Neural cell (in vitro differentiated cells): ENCODE data around the gene IL6ST. TPM values are rescaled to one million over a fixed set of nuclear protein-coding genes. Genes with fewer than 3 reads are reported as not detected.

Experiments used
- H2AFZ ChIP-seq: fragments of 200-600, 300-800 bp; sonication (generic), shearing (Covaris generic); 2 replicates; pipeline ENCODE4 v1.6.0; 2014; ENCODE audit warnings: low read depth, mild to moderate bottlenecking, antibody characterized with exemption, low read length, moderate library complexity
- H3F3A ChIP-seq: fragments of 200-600 bp; shearing (Covaris generic); 2 replicates; pipeline ENCODE4 v1.6.1; 2016; ENCODE audit warnings: mild to moderate bottlenecking, moderate library complexity, mixed read lengths, antibody characterized with exemption, low read length; ENCODE audit not compliant: insufficient read depth, poor library complexity, severe bottlenecking
- H3K27ac ChIP-seq: fragments of 200-600, 300-800 bp; sonication (generic), shearing (Covaris generic); 2 replicates; pipeline ENCODE4 v1.5.1; 2014; ENCODE audit warnings: mild to moderate bottlenecking, low read length, moderate library complexity
- H3K27me3 ChIP-seq: fragments of 300-800, 200-600 bp; sonication (generic), shearing (Covaris generic); 2 replicates; pipeline ENCODE4 v1.6.0; 2014; ENCODE audit warnings: mild to moderate bottlenecking, low read depth, low read length, moderate library complexity; ENCODE audit not compliant: insufficient read depth
- H3K36me3 ChIP-seq: fragments of 300-800, 200-600 bp; sonication (generic), shearing (Covaris generic); 2 replicates; pipeline ENCODE4 v1.5.1; 2014; ENCODE audit warnings: mild to moderate bottlenecking, antibody characterized with exemption, low read length, moderate library complexity; ENCODE audit not compliant: insufficient read depth
- H3K4me2 ChIP-seq: fragments of 300-800, 200-600 bp; sonication (generic), shearing (Covaris generic); 2 replicates; pipeline ENCODE4 v1.6.0; 2014; ENCODE audit warnings: mild to moderate bottlenecking, low read length
- H3K4me3 ChIP-seq: fragments of 300-800, 200-600 bp; sonication (generic), shearing (Covaris generic); 2 replicates; pipeline ENCODE4 v1.5.1; 2014; ENCODE audit warnings: mild to moderate bottlenecking, low read length, moderate library complexity
- H3K79me2 ChIP-seq: fragments of 200-600 bp; shearing (Covaris generic); replicated peaks from 2 replicates; pipeline ENCODE4 v1.6.0; 2014; ENCODE audit warnings: mild to moderate bottlenecking, low read length, moderate library complexity; ENCODE audit not compliant: insufficient read depth
- H3K9ac ChIP-seq: fragments of 300-800, 200-600 bp; sonication (generic), shearing (Covaris generic); 2 replicates; pipeline ENCODE4 v1.6.1; 2016; ENCODE audit warnings: mild to moderate bottlenecking, low read length, mixed read lengths
- H3K9me2 ChIP-seq: fragments of 200-600 bp; shearing (Covaris generic); 2 replicates; pipeline ENCODE4 v1.6.1; 2016; ENCODE audit warnings: mild to moderate bottlenecking, low read length, mixed read lengths; ENCODE audit not compliant: insufficient read depth
- H3K9me3 ChIP-seq: fragments of 200-600, 300-800 bp; sonication (generic), shearing (Covaris generic); 2 replicates; pipeline ENCODE4 v1.6.1; 2016; ENCODE audit warnings: mild to moderate bottlenecking, mixed run types, low read length, moderate library complexity, mixed read lengths
- H4K20me1 ChIP-seq: fragments of 200-600 bp; shearing (Covaris generic); 2 replicates; pipeline ENCODE4 v1.6.1; 2016; ENCODE audit warnings: mild to moderate bottlenecking, mixed run types; ENCODE audit not compliant: insufficient read depth
- CTCF ChIP-seq: fragments of 450-650 bp; IDR thresholded peaks from 2 replicates; pipeline ENCODE4 v1.5.1; 2014; ENCODE audit warnings: antibody characterized with exemption, mild to moderate bottlenecking, moderate library complexity; ENCODE audit not compliant: poor library complexity, severe bottlenecking
- EP300 ChIP-seq: fragments of 450-650 bp; conservative IDR thresholded peaks from 2 replicates; pipeline ENCODE4 v1.6.1; 2014; ENCODE audit warnings: antibody characterized with exemption, mild to moderate bottlenecking, moderate library complexity; ENCODE audit not compliant: poor library complexity, severe bottlenecking
- EZH2 ChIP-seq: fragments of 200-600, 300-800 bp; shearing (Covaris generic), sonication (generic); IDR thresholded peaks from 2 replicates; pipeline ENCODE4 v1.6.1; 2014; ENCODE audit warnings: antibody characterized with exemption, low read length, borderline replicate concordance, mild to moderate bottlenecking; ENCODE audit not compliant: insufficient read depth, poor library complexity, severe bottlenecking
- MXI1 ChIP-seq: fragments of 450-650 bp; conservative IDR thresholded peaks from 2 replicates; pipeline ENCODE4 v1.6.1; 2014; ENCODE audit warnings: antibody characterized with exemption, mild to moderate bottlenecking; ENCODE audit not compliant: poor library complexity, severe bottlenecking
- POLR2AphosphoS5 ChIP-seq: IDR thresholded peaks from 2 replicates; pipeline ENCODE4 v1.6.1; 2012
- RAD21 ChIP-seq: fragments of 450-650 bp; conservative IDR thresholded peaks from 2 replicates; pipeline ENCODE4 v1.6.1; 2014; ENCODE audit warnings: antibody characterized with exemption, mild to moderate bottlenecking, moderate library complexity
- REST ChIP-seq: IDR thresholded peaks from 2 replicates; pipeline ENCODE4 v1.6.1; 2012; ENCODE audit warnings: borderline replicate concordance
- SMC3 ChIP-seq: fragments of 450-650 bp; conservative IDR thresholded peaks from 2 replicates; pipeline ENCODE4 v1.6.1; 2014; ENCODE audit warnings: antibody characterized with exemption, mild to moderate bottlenecking, moderate library complexity; ENCODE audit not compliant: poor library complexity
- TAF1 ChIP-seq: IDR thresholded peaks from 2 replicates; pipeline ENCODE4 v1.6.1; 2012; ENCODE audit warnings: low read depth
- polyA plus RNA-seq: library from polyadenylated mRNA; depleted of rRNA; stranded (reverse); fragments of >200 nt; gene quantifications from 2 replicates; pipeline ENCODE4 v1.2.3, GENCODE V29; 2014

The IL6ST gene
- polyA plus RNA-seq, 1 donor from 2014 or later, result 19.7 TPM

GRCh38 chr5:55933377-55934114 is 61.2 kb downstream of the IL6ST start:
- H3F3A ChIP-seq, result no peaks in the 10 kb centered on the region
- H3K4me3 ChIP-seq, result no peak overlapping the region
- H3K79me2 ChIP-seq, result no peaks in the 10 kb centered on the region
- H2AFZ ChIP-seq, result no peak overlapping the region
- no peaks in the 10 kb centered on the region for H3K36me3 ChIP-seq
- TF ChIP-seq EP300 (no peak), REST (no peak), EZH2 (no peak), TAF1 (no peak), SMC3 (no peak), CTCF (no peak), POLR2AphosphoS5 (no peak), MXI1 (no peak), RAD21 (no peak)
- no peaks in the 10 kb centered on the region for H3K27me3 ChIP-seq
- H3K9me2 ChIP-seq, result no peaks in the 10 kb centered on the region
- no peaks in the 10 kb centered on the region for H4K20me1 ChIP-seq
- no peak overlapping the region for H3K4me2 ChIP-seq
- H3K9ac ChIP-seq, result no peak overlapping the region
- no peaks in the 10 kb centered on the region for H3K9me3 ChIP-seq
- H3K27ac ChIP-seq, result no peak overlapping the region

GRCh38 chr5:55932700-55933099 is 62.1 kb downstream of the IL6ST start:
- H3K27me3 ChIP-seq, result no peaks in the 10 kb centered on the region
- no peak overlapping the region for H3K4me3 ChIP-seq
- H3K9me3 ChIP-seq, result no peaks in the 10 kb centered on the region
- H3K36me3 ChIP-seq, result no peaks in the 10 kb centered on the region
- no peak overlapping the region for H2AFZ ChIP-seq
- H3K9ac ChIP-seq, result no peak overlapping the region
- H3K79me2 ChIP-seq, result no peaks in the 10 kb centered on the region
- H3K27ac ChIP-seq, result no peak overlapping the region
- H3K9me2 ChIP-seq, result no peaks in the 10 kb centered on the region
- no peak overlapping the region for H3K4me2 ChIP-seq
- no peaks in the 10 kb centered on the region for H4K20me1 ChIP-seq
- H3F3A ChIP-seq, result no peaks in the 10 kb centered on the region
- no peak for TF ChIP-seq RAD21
- no peak for TF ChIP-seq CTCF
- no peak for TF ChIP-seq TAF1
- TF ChIP-seq SMC3, result no peak
- TF ChIP-seq EZH2, result no peak
- no peak for TF ChIP-seq POLR2AphosphoS5
- TF ChIP-seq EP300, result no peak
- no peak for TF ChIP-seq MXI1
- no peak for TF ChIP-seq REST
